Measurements from ENCODE around the gene CLBA1. TPM values are rescaled to one million over a fixed set of nuclear protein-coding genes. Genes with fewer than 3 reads are reported as not detected.

The CLBA1 gene
- total RNA-seq, 4 donors from 2014 or later, result 2.4 to 8.8 (median 5.8) TPM

- TF ChIP-seq, protein P1, sequence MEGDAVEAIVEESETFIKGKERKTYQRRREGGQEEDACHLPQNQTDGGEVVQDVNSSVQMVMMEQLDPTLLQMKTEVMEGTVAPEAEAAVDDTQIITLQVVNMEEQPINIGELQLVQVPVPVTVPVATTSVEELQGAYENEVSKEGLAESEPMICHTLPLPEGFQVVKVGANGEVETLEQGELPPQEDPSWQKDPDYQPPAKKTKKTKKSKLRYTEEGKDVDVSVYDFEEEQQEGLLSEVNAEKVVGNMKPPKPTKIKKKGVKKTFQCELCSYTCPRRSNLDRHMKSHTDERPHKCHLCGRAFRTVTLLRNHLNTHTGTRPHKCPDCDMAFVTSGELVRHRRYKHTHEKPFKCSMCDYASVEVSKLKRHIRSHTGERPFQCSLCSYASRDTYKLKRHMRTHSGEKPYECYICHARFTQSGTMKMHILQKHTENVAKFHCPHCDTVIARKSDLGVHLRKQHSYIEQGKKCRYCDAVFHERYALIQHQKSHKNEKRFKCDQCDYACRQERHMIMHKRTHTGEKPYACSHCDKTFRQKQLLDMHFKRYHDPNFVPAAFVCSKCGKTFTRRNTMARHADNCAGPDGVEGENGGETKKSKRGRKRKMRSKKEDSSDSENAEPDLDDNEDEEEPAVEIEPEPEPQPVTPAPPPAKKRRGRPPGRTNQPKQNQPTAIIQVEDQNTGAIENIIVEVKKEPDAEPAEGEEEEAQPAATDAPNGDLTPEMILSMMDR (IDR thresholded peaks at IDR 0.05), result no peak
- Histone ChIP-seq H3K4me3 (peak overlapping the region in 1 of 2 donors; percentile 12), H3K9me3 (no peaks in the 10 kb centered on the region), H3K27me3 (no peaks in the 10 kb centered on the region), H3K4me1 (peaks cover 13 to 100% (median 86%) of the 10 kb centered on the region in 3 donors), H3K27ac (peak overlapping the region; percentile 90 to 98 (median 95)), H3K36me3 (no peaks in the 10 kb centered on the region)
- 0% methylated on average over 3 of the region's 12 CpGs; no CpG with 5 or more reads in 1 of the 2 donors for WGBS, 2 donors (ENCODE audit: low coverage in 1 of 2)
- ATAC-seq, result peak; percentile 82
Observed at GRCh38 chr14:104973135-104973384, 12.5 kb upstream of the CLBA1 start.

GRCh38 chr14:104973385-104974145 is 12.0 kb upstream of the CLBA1 start:
- 0% methylated on average over 2 of the region's 23 CpGs; no CpG with 5 or more reads in 1 of the 2 donors for WGBS, 2 donors (ENCODE audit: low coverage in 1 of 2)
- peak; percentile 35 for ATAC-seq
- Histone ChIP-seq H3K4me3 (peak overlapping the region in 1 of 2 donors; percentile 33), H3K36me3 (no peaks in the 10 kb centered on the region), H3K9me3 (no peaks in the 10 kb centered on the region), H3K4me1 (peaks cover 13 to 99% (median 86%) of the 10 kb centered on the region in 3 donors), H3K27ac (peak overlapping the region; percentile 90 to 98 (median 95)), H3K27me3 (no peaks in the 10 kb centered on the region)
- TF ChIP-seq, protein P1 (IDR thresholded peaks at IDR 0.05), result no peak
- TF ChIP-seq POLR2AphosphoS5 (IDR thresholded peaks at IDR 0.05), result peak; percentile 90

- ATAC-seq, result no peak
- H3K4me1 ChIP-seq, result peaks cover 13 to 99% (median 83%) of the 10 kb centered on the region in 3 donors
Observed at GRCh38 chr14:104974146-104974541, 11.4 kb upstream of the CLBA1 start.

DNA sequence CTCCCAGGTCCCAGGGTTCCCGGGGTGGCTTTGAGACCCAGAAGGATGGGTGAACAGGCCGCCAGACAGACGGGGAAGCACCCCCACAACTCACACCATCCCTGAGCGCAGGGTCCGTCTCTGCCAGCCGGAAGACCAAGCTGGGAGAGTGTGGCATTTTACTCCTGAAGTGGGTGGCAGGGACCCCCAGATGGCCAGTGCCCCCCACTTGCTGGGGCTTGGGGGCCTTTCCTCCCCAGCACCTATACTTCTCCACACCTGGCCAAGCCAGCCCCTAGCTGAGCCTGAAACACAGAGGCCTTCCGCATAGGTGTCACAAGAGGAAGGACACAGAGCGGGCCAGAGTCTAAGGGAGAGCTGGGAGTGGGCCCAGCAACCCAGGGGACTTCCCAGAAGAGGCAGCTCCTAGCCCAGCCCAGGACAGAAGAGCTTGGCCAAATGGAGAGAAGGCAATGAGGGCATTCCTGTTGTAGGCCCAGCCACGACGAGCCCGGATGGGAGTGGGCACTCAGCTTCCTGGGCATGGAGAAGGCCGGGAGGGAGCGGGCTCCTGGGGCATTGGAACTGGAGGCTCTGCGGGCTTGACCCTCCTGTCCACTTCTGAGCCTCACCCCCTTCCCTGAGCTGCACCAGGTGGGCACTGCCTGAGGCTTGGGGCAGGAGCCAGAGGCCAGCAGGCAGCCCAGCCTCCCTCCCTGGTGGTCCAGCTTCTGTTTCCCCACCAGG is 10.8 kb upstream of the CLBA1 start:
- Histone ChIP-seq H3K4me1 (peaks cover 13 to 99% (median 77%) of the 10 kb centered on the region in 3 donors), H3K27ac (peak overlapping the region; percentile 90 to 98 (median 95)), H3K36me3 (no peaks in the 10 kb centered on the region), H3K4me3 (no peak overlapping the region), H3K9me3 (no peaks in the 10 kb centered on the region), H3K27me3 (no peaks in the 10 kb centered on the region)
- TF ChIP-seq, protein P1 (IDR thresholded peaks at IDR 0.05), result no peak
- TF ChIP-seq EP300 (IDR thresholded peaks at IDR 0.05), result no peak
- TF ChIP-seq POLR2AphosphoS5 (IDR thresholded peaks at IDR 0.05), result no peak
- no peak for TF ChIP-seq POLR2A (IDR thresholded peaks at IDR 0.05)
- no peak for ATAC-seq
- 93% methylated on average over 3 of the region's 14 CpGs; no CpG with 5 or more reads in 1 of the 2 donors for WGBS, 2 donors (ENCODE audit: low coverage in 1 of 2)

More at GRCh38 chr14:104974146-104974541, 11.4 kb upstream of the CLBA1 start:
- H3K36me3 ChIP-seq, result no peaks in the 10 kb centered on the region
- peak overlapping the region; percentile 90 to 98 (median 95) for H3K27ac ChIP-seq
- 6 to 35% methylated on average over 5 to 9 of the region's 13 CpGs for WGBS, 2 donors (ENCODE audit: low coverage in 1 of 2)
- no peaks in the 10 kb centered on the region for H3K9me3 ChIP-seq
- TF ChIP-seq, protein P1 (IDR thresholded peaks at IDR 0.05), result no peak
- TF ChIP-seq POLR2A (IDR thresholded peaks at IDR 0.05) (no peak), EP300 (IDR thresholded peaks at IDR 0.05) (no peak), POLR2AphosphoS5 (IDR thresholded peaks at IDR 0.05) (no peak)
- H3K27me3 ChIP-seq, result no peaks in the 10 kb centered on the region
- H3K4me3 ChIP-seq, result peak overlapping the region in 1 of 2 donors; percentile 33

Data from gastroesophageal sphincter (tissue), 4 donors.